GM21360 (cell line): ENCODE results near the gene CCR2.

Experiments
- ATAC-seq: cut with Tn5 transposase; IDR thresholded peaks from one replicate; pipeline ENCODE4 v1.9.1; 2021; ENCODE audit warnings: mild to moderate bottlenecking, moderate library complexity; ENCODE audit not compliant: unreplicated experiment

Gene CCR2

DNA sequence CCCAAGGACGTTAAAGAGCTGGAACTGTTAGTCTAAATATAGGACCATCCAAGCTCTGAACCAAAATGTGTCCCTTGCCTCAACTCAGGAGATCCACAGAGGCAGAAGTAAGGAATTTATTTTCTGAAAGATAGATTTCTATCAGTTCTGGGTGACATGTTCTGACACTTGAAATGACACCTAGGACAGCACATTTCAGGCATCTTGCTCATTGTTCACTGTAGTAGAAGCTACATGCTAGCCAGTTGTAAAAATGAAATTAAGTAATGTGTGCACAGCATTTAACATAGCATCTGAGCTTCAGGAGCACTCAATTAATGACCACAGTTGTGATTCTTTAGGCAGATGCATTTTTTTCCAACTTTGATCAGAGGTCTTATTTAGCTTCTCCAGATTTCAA, 567 bp downstream of the CCR2 start:
- no peak for ATAC-seq

- no peak for ATAC-seq
Observed at GRCh38 chr3:46354984-46355383, 1.1 kb downstream of the CCR2 start.

GRCh38 chr3:46356276-46356675, 2.4 kb downstream of the CCR2 start:
- ATAC-seq = no peak

- ATAC-seq = no peak
Observed at GRCh38 chr3:46356909-46357308, 3.0 kb downstream of the CCR2 start.

- no peak for ATAC-seq
Observed at GRCh38 chr3:46358466-46358865, 4.6 kb downstream of the CCR2 start.

DNA sequence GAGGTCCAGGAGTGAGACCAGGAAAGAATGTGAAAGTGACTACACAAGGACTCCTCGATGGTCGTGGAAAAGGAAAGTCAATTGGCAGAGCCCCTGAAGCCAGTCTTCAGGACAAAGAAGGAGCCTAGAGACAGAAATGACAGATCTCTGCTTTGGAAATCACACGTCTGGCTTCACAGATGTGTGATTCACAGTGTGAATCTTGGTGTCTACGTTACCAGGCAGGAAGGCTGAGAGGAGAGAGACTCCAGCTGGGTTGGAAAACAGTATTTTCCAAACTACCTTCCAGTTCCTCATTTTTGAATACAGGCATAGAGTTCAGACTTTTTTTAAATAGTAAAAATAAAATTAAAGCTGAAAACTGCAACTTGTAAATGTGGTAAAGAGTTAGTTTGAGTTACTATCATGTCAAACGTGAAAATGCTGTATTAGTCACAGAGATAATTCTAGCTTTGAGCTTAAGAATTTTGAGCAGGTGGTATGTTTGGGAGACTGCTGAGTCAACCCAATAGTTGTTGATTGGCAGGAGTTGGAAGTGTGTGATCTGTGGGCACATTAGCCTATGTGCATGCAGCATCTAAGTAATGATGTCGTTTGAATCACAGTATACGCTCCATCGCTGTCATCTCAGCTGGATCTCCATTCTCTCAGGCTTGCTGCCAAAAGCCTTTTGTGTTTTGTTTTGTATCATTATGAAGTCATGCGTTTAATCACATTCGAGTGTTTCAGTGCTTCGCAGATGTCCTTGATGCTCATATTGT, 6.0 kb downstream of the CCR2 start:
- ATAC-seq = peak; percentile 79

- ATAC-seq = no peak
Observed at GRCh38 chr3:46360907-46361306, 7.0 kb downstream of the CCR2 start.

- no peak for ATAC-seq
Observed at GRCh38 chr3:46361408-46362283, 7.7 kb downstream of the CCR2 start.

DNA sequence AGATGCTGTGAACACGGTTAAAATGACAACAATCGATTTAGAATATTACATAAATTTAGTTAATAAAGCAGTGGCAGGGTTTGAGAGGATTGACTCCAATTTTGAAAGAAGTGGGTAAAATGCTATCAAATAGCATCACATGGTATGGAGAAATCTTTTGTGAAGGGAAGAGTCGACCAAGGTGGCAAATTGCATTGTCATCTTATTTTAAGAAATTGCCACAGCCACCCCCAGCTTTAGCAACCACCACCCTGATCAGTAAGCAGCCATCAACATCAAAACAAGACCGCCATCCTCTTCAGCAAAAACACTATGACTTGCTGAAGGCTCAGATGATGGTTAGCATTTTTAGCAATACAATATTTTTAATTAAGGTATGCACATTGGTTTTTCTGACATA, 11.1 kb downstream of the CCR2 start:
- ATAC-seq = no peak

DNA sequence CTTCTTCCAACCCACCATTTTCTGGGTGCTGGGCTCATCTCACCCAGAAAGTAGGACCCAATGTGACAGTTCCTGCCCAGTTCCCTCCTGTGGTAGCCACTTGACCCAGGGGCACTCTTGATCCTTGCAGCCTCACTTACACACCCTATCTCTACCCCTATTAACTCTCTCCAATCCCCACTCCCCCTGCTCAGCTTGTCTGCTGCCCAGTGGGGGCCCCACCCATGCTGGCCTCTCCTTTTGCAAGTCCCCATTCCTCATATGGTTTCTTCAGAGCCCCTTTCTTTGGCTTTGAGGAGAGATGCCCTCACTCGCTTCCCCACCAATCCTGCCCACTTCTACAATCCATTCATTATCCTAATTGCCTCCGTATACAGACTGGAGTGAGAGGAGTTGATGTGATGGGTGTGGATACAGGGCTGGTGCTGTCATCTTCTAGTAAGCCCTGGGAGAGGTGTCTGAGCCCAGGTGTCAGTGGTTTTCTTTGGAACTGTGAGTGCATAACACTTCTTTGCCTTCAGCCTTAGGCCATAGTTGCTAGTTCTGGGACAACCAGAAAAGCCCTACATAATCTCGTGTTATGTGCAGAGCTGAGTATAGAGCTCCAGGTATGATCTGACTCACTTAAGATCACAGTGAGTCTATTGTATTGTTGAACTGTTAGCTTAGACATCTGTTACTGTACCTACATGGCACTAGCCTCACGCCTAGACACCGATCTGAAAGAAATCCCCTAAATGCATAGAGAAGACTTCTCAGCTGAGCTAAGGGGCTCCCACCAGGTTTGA, 12.0 kb downstream of the CCR2 start:
- no peak for ATAC-seq

GRCh38 chr3:46367811-46368210, 13.9 kb downstream of the CCR2 start:
- ATAC-seq = no peak

DNA sequence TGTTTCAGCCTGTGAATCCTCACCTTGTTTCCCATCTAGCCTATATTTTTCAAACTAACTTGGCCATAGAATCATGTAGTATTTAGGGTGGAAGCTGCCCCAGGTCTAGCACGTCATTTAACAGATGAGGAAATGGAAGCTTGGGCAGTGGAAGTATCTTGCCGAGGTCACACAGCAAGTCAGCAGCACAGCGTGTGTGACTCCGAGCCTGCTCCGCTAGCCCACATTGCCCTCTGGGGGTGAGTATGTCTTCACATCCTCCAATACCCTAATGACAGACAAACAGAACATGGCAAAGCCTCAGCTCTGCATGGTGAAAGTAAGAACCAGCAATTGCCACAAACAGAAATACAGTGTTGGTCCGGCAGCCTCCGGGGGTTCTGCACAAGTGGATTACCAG, 14.7 kb downstream of the CCR2 start:
- ATAC-seq = no peak

DNA sequence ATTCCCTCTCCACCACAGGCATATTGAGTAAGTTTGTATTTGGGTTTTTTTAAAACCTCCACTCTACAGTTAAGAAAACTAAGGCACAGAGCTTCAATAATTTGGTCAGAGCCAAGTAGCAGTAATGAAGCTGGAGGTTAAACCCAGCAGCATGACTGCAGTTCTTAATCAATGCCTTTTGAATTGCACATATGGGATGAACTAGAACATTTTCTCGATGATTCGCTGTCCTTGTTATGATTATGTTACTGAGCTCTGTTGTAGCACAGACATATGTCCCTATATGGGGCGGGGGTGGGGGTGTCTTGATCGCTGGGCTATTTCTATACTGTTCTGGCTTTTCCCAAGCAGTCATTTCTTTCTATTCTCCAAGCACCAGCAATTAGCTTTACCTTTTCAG, 15.2 kb downstream of the CCR2 start:
- ATAC-seq = no peak

- peak; percentile 42 for ATAC-seq
Observed at GRCh38 chr3:46369675-46370132, 15.8 kb downstream of the CCR2 start.

GRCh38 chr3:46370839-46371518, 17.1 kb downstream of the CCR2 start, which contains the start of gene CCR5:
TSS of gene CCR5 (plus strand) at chr3:46370946. CDS start at chr3:46372903, 1,957 bp downstream.
- no peak for ATAC-seq

DNA sequence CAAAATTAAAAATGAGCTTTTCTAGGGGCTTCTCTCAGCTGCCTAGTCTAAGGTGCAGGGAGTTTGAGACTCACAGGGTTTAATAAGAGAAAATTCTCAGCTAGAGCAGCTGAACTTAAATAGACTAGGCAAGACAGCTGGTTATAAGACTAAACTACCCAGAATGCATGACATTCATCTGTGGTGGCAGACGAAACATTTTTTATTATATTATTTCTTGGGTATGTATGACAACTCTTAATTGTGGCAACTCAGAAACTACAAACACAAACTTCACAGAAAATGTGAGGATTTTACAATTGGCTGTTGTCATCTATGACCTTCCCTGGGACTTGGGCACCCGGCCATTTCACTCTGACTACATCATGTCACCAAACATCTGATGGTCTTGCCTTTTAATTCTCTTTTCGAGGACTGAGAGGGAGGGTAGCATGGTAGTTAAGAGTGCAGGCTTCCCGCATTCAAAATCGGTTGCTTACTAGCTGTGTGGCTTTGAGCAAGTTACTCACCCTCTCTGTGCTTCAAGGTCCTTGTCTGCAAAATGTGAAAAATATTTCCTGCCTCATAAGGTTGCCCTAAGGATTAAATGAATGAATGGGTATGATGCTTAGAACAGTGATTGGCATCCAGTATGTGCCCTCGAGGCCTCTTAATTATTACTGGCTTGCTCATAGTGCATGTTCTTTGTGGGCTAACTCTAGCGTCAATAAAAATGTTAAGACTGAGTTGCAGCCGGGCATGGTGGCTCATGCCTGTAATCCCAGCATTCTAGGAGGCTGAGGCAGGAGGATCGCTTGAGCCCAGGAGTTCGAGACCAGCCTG, 17.8 kb downstream of the CCR2 start:
- ATAC-seq = no peak

GRCh38 chr3:46372492-46373359, 18.8 kb downstream of the CCR2 start:
- no peak for ATAC-seq

DNA sequence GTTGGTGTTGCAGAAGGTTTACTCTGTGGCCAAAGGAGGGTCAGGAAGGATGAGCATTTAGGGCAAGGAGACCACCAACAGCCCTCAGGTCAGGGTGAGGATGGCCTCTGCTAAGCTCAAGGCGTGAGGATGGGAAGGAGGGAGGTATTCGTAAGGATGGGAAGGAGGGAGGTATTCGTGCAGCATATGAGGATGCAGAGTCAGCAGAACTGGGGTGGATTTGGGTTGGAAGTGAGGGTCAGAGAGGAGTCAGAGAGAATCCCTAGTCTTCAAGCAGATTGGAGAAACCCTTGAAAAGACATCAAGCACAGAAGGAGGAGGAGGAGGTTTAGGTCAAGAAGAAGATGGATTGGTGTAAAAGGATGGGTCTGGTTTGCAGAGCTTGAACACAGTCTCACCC, 20.8 kb downstream of the CCR2 start:
- ATAC-seq = no peak

- no peak for ATAC-seq
Observed at GRCh38 chr3:46375218-46375617, 21.3 kb downstream of the CCR2 start.
